Ovary (tissue), 3 donors: ENCODE results near the gene NR3C2.

Source experiments
- EP300 ChIP-seq: sonication (generic); formaldehyde crosslinking; IDR thresholded peaks from one replicate; pipeline ENCODE4 v1.6.1; 2017; ENCODE audit warnings: antibody characterized with exemption
- TF ChIP-seq, protein P1 (sequence below), 3 donors: fragments of 450-650 bp in 2 of 3; fragments of 200-600 bp in 1 of 3; IDR thresholded peaks; one replicate each; pipeline versions ENCODE4 v1.5.1 to v1.8.0; 2016 to 2022; ENCODE audit warnings: antibody characterized with exemption in 3 of 3, mild to moderate bottlenecking in 1 of 3
- donor health status: DM: no; HTN: no; CAD: no.

GRCh38 chr4:148072789-148073188 is 369.4 kb downstream of the NR3C2 start:
- TF ChIP-seq EP300, result no peak
- TF ChIP-seq, protein P1, sequence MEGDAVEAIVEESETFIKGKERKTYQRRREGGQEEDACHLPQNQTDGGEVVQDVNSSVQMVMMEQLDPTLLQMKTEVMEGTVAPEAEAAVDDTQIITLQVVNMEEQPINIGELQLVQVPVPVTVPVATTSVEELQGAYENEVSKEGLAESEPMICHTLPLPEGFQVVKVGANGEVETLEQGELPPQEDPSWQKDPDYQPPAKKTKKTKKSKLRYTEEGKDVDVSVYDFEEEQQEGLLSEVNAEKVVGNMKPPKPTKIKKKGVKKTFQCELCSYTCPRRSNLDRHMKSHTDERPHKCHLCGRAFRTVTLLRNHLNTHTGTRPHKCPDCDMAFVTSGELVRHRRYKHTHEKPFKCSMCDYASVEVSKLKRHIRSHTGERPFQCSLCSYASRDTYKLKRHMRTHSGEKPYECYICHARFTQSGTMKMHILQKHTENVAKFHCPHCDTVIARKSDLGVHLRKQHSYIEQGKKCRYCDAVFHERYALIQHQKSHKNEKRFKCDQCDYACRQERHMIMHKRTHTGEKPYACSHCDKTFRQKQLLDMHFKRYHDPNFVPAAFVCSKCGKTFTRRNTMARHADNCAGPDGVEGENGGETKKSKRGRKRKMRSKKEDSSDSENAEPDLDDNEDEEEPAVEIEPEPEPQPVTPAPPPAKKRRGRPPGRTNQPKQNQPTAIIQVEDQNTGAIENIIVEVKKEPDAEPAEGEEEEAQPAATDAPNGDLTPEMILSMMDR (IDR thresholded peaks at IDR 0.05), result no peak
